ENCODE data around the gene RBM20.

DNA sequence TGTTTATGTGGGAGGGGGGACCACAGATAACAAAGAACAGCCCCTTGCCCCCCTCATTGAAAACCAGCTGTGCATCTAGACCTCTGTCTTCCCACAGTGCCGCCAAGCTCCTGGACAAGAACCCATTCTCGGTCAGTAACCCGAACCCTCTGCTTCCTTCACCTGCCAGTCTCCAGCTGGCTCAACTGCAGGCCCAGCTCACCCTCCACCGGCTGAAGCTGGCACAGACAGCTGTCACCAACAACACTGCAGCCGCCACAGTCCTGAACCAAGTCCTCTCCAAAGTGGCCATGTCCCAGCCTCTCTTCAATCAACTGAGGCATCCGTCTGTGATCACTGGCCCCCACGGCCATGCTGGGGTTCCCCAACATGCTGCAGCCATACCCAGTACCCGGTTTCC is 136.6 kb downstream of the RBM20 start:
- TF ChIP-seq, protein P1, sequence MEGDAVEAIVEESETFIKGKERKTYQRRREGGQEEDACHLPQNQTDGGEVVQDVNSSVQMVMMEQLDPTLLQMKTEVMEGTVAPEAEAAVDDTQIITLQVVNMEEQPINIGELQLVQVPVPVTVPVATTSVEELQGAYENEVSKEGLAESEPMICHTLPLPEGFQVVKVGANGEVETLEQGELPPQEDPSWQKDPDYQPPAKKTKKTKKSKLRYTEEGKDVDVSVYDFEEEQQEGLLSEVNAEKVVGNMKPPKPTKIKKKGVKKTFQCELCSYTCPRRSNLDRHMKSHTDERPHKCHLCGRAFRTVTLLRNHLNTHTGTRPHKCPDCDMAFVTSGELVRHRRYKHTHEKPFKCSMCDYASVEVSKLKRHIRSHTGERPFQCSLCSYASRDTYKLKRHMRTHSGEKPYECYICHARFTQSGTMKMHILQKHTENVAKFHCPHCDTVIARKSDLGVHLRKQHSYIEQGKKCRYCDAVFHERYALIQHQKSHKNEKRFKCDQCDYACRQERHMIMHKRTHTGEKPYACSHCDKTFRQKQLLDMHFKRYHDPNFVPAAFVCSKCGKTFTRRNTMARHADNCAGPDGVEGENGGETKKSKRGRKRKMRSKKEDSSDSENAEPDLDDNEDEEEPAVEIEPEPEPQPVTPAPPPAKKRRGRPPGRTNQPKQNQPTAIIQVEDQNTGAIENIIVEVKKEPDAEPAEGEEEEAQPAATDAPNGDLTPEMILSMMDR (IDR thresholded peaks at IDR 0.05), result no peak
- TF ChIP-seq POLR2A (IDR thresholded peaks at IDR 0.05) (no peak), POLR2AphosphoS5 (IDR thresholded peaks at IDR 0.05) (no peak)

Data from breast epithelium (tissue), 3 donors.